ENCODE results near the gene CYTIP.
"Not testable (repeated sequence)": the region's sequence is repeated elsewhere in the genome, so short reads cannot be mapped to it uniquely, and the experiment has no call there.

Gene CYTIP

GRCh38 chr2:157427003-157427921, 16.6 kb downstream of the CYTIP start:
- no peak overlapping the region for H3K4me3 ChIP-seq (ENCODE audit: low read depth, low read length)

- H3K4me3 ChIP-seq (ENCODE audit: low read depth, low read length) = no peak overlapping the region
Observed at GRCh38 chr2:157426477-157426994, 17.4 kb downstream of the CYTIP start.

GRCh38 chr2:157424374-157424773, 19.5 kb downstream of the CYTIP start:
- no peak overlapping the region for H3K4me3 ChIP-seq (ENCODE audit: low read depth, low read length)

GRCh38 chr2:157421964-157422363, 21.9 kb downstream of the CYTIP start:
- H3K4me3 ChIP-seq (ENCODE audit: low read depth, low read length) = no peak overlapping the region

GRCh38 chr2:157421331-157421944, 22.5 kb downstream of the CYTIP start:
- H3K4me3 ChIP-seq (ENCODE audit: low read depth, low read length) = no peak overlapping the region

- no peak overlapping the region for H3K4me3 ChIP-seq (ENCODE audit: low read depth, low read length)
Observed at GRCh38 chr2:157420771-157421323, 23.0 kb downstream of the CYTIP start.

GRCh38 chr2:157419031-157419575, 24.8 kb downstream of the CYTIP start:
- H3K4me3 ChIP-seq (ENCODE audit: low read depth, low read length) = no peak overlapping the region

- no peak overlapping the region for H3K4me3 ChIP-seq (ENCODE audit: low read depth, low read length)
Observed at GRCh38 chr2:157418239-157418641, 25.6 kb downstream of the CYTIP start.

GRCh38 chr2:157415591-157416101, 28.2 kb downstream of the CYTIP start:
- H3K4me3 ChIP-seq (ENCODE audit: low read depth, low read length) = no peak overlapping the region

GRCh38 chr2:157414050-157414449, 29.8 kb downstream of the CYTIP start:
- H3K4me3 ChIP-seq (ENCODE audit: low read depth, low read length) = no peak overlapping the region

- no peak overlapping the region for H3K4me3 ChIP-seq (ENCODE audit: low read depth, low read length)
Observed at GRCh38 chr2:157413326-157414035, 30.4 kb downstream of the CYTIP start.

GRCh38 chr2:157411624-157412336, 32.1 kb downstream of the CYTIP start:
- no peak overlapping the region for H3K4me3 ChIP-seq (ENCODE audit: low read depth, low read length)

GRCh38 chr2:157405398-157405797, 38.5 kb downstream of the CYTIP start:
- H3K4me3 ChIP-seq (ENCODE audit: low read depth, low read length) = not testable (repeated sequence)

GRCh38 chr2:157404363-157404762, 39.5 kb downstream of the CYTIP start:
- H3K4me3 ChIP-seq (ENCODE audit: low read depth, low read length) = no peak overlapping the region

- not testable (repeated sequence) for H3K4me3 ChIP-seq (ENCODE audit: low read depth, low read length)
Observed at GRCh38 chr2:157402801-157403485, 40.9 kb downstream of the CYTIP start.

- no peak overlapping the region for H3K4me3 ChIP-seq (ENCODE audit: low read depth, low read length)
Observed at GRCh38 chr2:157395811-157396210, 48.1 kb downstream of the CYTIP start.

GRCh38 chr2:157394928-157395327, 49.0 kb downstream of the CYTIP start:
- H3K4me3 ChIP-seq (ENCODE audit: low read depth, low read length) = no peak overlapping the region

- no peak overlapping the region for H3K4me3 ChIP-seq (ENCODE audit: low read depth, low read length)
Observed at GRCh38 chr2:157393348-157393747, 50.5 kb downstream of the CYTIP start.

GRCh38 chr2:157388827-157389226, 55.1 kb downstream of the CYTIP start:
- no peak overlapping the region for H3K4me3 ChIP-seq (ENCODE audit: low read depth, low read length)

Measured in iPS-11a (cell line).